ENCODE results near the gene CHL1.

CHL1 gene

DNA sequence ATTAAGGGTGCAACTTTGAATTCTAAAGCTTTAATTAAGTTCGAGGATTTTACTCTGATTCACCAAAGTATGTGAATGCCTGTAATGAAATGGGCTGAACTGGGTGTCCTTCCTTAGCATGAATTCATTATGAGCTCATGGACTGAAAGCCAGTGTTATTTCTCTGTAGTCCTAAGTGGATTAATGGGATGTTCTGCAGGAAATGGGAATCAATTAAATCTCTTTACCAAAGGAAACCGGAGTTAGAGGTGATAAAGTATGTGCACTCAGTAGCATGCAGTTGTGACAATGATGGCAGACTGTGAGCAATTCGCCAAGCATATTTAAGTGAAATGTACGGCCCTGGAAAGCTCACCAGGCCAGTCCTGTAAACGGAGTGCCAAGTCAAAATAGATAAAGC is 138.7 kb downstream of the CHL1 start:
- no peak for DNase-seq (ENCODE audit: low read depth in 2 of 2)
- TF ChIP-seq, protein P1, sequence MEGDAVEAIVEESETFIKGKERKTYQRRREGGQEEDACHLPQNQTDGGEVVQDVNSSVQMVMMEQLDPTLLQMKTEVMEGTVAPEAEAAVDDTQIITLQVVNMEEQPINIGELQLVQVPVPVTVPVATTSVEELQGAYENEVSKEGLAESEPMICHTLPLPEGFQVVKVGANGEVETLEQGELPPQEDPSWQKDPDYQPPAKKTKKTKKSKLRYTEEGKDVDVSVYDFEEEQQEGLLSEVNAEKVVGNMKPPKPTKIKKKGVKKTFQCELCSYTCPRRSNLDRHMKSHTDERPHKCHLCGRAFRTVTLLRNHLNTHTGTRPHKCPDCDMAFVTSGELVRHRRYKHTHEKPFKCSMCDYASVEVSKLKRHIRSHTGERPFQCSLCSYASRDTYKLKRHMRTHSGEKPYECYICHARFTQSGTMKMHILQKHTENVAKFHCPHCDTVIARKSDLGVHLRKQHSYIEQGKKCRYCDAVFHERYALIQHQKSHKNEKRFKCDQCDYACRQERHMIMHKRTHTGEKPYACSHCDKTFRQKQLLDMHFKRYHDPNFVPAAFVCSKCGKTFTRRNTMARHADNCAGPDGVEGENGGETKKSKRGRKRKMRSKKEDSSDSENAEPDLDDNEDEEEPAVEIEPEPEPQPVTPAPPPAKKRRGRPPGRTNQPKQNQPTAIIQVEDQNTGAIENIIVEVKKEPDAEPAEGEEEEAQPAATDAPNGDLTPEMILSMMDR (IDR thresholded peaks at IDR 0.05; ENCODE audit: low read depth, low read length) = no peak
- H3K4me3 ChIP-seq (replicated peaks in 1 of 2; ENCODE audit: low read depth in 2 of 2, low read length in 2 of 2) = no peak overlapping the region

DNA sequence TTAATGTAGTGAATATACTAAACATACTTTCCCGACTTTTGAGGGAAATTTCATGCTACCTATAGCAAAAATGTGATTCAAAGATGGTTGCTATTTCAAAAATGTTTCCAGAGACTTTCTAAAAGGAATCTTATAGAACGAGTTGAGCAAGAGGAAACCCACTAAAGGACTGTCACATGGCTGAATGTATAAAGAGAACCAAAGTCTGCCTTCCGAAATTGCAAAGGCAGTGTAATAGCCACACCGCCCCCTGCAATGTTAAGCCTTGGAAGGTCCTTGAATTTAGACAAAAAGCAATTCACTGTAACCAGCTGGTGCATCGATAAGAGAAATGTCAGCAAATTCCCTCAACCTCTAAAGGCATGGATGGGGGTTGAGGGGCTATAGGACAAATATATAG is 142.8 kb downstream of the CHL1 start:
- TF ChIP-seq, protein P1 (IDR thresholded peaks at IDR 0.05; ENCODE audit: low read depth, low read length) = no peak
- no peak overlapping the region for H3K4me3 ChIP-seq (replicated peaks in 1 of 2; ENCODE audit: low read depth in 2 of 2, low read length in 2 of 2)
- DNase-seq (ENCODE audit: low read depth in 2 of 2) = no peak

DNA sequence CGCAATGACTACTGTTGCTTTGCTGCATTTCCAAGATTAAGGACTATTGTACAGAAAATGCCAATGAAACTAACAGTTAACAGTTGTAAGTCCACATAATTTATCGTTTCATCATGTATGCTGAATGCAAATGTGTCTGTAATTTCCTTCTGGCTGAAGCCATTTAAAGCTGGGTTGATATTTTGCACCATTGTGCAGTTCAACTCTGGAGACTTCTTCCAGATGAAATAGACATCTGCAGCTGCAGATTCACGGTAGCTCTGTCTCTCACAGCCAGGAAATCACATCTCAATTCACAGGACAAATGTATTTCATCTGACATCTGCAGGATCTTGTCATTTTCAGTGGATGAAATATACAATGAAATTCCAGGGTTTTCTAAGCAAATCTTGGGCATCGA is 145.4 kb downstream of the CHL1 start:
- DNase-seq (ENCODE audit: low read depth in 2 of 2) = no peak
- TF ChIP-seq, protein P1 (IDR thresholded peaks at IDR 0.05; ENCODE audit: low read depth, low read length) = no peak
- H3K4me3 ChIP-seq (replicated peaks in 1 of 2; ENCODE audit: low read depth in 2 of 2, low read length in 2 of 2) = no peak overlapping the region

DNA sequence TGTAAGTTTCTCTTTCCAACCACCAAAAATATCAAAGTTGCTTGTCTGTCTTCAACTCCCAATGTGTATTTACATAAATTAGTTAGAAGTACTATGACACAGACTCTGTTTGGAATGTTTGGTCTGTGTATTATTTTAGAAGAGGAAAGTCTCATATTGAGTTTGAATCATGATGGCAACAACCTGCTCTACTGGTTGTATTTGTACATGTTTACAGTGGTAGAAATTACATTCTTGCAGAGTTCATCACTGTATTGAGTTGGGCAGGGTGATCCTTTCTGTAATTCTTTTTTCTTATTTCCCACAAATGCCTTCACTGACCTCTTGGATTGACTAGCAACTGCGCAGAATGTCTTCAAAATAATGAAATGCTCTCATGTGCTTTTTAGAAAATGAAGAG is 149.6 kb downstream of the CHL1 start:
- no peak overlapping the region for H3K4me3 ChIP-seq (replicated peaks in 1 of 2; ENCODE audit: low read depth in 2 of 2, low read length in 2 of 2)
- DNase-seq (ENCODE audit: low read depth in 2 of 2) = no peak
- TF ChIP-seq, protein P1 (IDR thresholded peaks at IDR 0.05; ENCODE audit: low read depth, low read length) = no peak

DNA sequence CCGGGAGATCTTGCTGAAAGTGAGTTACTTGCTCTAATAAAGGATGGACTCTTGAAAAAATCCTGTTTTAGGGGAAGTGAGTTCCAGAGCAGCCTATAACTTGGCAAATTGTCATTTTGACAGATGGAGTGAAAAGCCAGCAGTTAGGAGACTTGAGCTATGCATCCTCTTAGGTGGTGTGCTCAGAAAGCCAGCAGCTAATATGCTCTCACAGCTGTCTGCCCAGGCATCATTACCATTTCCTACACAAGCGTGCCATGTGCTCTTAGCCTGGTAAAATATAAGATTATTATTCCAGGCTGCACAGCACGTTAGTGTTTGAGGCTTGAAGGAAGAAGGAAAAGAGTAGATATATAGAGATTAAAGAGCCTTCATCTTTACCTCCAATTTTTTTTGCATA is 151.0 kb downstream of the CHL1 start:
- DNase-seq (ENCODE audit: low read depth in 2 of 2) = no peak
- no peak overlapping the region for H3K4me3 ChIP-seq (replicated peaks in 1 of 2; ENCODE audit: low read depth in 2 of 2, low read length in 2 of 2)
- TF ChIP-seq, protein P1 (IDR thresholded peaks at IDR 0.05; ENCODE audit: low read depth, low read length) = no peak

DNA sequence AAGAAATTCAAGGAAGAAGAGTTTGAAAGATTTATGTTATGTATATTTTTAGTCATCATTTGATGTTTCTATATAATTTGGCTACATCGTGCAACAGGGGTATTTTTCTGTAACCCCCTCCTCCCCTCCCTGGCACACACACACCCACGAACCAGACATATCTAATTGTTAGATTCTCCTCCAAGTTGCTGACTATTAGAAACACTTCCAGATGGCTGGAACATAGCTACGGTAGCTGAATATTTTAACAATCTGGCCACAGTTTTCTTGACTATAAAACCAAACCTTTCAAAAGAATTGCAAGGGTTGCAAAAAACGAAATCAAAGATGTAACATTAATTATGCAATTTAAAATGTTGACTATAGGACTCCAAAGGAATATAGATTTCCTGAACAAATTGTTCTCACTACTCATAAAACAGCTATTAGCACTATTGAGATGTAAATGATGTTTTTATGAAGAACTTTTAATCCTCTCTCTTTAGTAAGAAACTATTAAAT is 154.4 kb downstream of the CHL1 start:
- no peak overlapping the region for H3K4me3 ChIP-seq (replicated peaks in 1 of 2; ENCODE audit: low read depth in 2 of 2, low read length in 2 of 2)
- TF ChIP-seq, protein P1 (IDR thresholded peaks at IDR 0.05; ENCODE audit: low read depth, low read length) = no peak
- no peak for DNase-seq (ENCODE audit: low read depth in 2 of 2)

DNA sequence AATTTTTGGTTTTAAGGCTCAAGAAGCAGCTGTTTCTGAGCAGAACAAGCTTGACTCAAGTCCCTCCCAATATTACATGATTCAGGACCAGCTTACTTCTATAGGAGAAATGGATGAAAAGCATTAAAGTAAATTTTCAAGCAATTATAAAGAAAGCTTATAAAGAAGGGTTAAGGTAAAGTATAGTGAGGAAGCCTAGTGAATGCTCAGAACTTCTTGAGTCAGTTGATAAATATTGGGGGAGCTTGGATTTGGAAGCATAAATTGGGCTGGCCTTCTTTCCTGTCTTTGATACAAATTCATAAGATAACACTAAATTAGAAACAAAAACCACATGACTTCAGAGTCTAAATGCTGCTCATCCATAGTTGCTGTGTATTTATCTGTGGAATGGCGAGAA is 156.0 kb downstream of the CHL1 start:
- TF ChIP-seq, protein P1 (IDR thresholded peaks at IDR 0.05; ENCODE audit: low read depth, low read length) = no peak
- DNase-seq (ENCODE audit: low read depth in 2 of 2) = no peak
- H3K4me3 ChIP-seq (replicated peaks in 1 of 2; ENCODE audit: low read depth in 2 of 2, low read length in 2 of 2) = no peak overlapping the region

Data from cardiac fibroblast (primary cell).